ENCODE measurements around the gene PRKACA. TPM values are rescaled to one million over a fixed set of nuclear protein-coding genes. Genes with fewer than 3 reads are reported as not detected.
A peak's percentile ranks its signal among the peaks of the same experiment; 100 is the strongest.
"Not testable (repeated sequence)": the region's sequence is repeated elsewhere in the genome, so short reads cannot be mapped to it uniquely, and the experiment has no call there.

Gene PRKACA
- total RNA-seq, 2 experiments from 2014 or later = 54.3 to 56.0 TPM

DNA sequence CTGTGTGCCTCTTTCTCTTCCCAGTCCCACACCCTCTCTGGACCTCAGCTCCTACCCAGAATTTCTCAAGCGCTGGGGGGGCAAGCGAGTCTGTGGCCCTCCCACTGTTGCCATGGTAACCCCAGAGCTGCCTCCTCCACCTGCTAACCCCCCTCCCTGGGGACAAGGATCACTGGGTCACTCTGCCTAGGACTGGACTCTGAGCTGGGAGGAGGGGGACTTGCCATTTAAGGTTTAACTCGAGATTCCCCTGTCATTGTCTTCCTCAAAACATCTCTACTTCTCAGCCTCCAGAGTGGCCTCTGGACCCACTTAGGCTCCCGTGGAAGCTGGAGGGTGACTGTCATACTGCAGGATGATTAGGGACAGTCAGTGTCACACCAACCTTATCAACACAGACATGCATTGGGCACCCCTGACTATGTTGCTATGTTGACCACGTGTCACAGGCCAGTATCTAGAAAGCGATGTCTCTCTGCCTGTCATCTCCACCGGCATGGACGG, 57.9 kb downstream of the PRKACA start:
- Mint-ChIP-seq H3K9me3 (no peaks in the 10 kb centered on the region), H3K36me3 (no peaks in the 10 kb centered on the region), H3K27me3 (peaks cover 47% of the 10 kb centered on the region), H3K4me1 (peaks cover 17% of the 10 kb centered on the region), H3K27ac (no peak overlapping the region), H3K4me3 (no peak overlapping the region)
- no peak for DNase-seq

DNA sequence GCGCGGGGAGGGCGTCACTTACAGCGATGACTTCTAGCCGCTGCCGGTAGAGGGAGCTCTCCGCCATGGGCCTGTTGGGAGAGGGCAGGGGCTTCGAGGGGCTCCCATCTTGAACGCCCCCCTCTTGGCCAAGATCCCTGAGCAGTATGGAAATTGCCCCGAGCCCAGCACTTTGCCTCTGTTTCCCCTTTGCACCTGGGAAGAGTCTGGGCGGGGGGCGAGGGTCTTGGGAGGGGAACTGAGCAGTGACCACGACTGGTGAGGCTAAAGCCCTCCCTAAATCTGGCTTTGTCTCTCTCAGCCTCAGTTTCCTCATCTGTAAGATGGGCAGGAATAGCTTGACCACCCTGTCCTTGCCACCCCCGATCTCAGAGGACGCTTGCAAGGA, 58.5 kb downstream of the PRKACA start:
- H3K36me3 Mint-ChIP-seq = no peaks in the 10 kb centered on the region
- H3K4me3 Mint-ChIP-seq = peak overlapping the region; percentile 16
- H3K27me3 Mint-ChIP-seq = peaks cover 47% of the 10 kb centered on the region
- no peaks in the 10 kb centered on the region for H3K9me3 Mint-ChIP-seq
- H3K27ac Mint-ChIP-seq = no peak overlapping the region
- DNase-seq = peak; percentile 66
- peaks cover 17% of the 10 kb centered on the region for H3K4me1 Mint-ChIP-seq

DNA sequence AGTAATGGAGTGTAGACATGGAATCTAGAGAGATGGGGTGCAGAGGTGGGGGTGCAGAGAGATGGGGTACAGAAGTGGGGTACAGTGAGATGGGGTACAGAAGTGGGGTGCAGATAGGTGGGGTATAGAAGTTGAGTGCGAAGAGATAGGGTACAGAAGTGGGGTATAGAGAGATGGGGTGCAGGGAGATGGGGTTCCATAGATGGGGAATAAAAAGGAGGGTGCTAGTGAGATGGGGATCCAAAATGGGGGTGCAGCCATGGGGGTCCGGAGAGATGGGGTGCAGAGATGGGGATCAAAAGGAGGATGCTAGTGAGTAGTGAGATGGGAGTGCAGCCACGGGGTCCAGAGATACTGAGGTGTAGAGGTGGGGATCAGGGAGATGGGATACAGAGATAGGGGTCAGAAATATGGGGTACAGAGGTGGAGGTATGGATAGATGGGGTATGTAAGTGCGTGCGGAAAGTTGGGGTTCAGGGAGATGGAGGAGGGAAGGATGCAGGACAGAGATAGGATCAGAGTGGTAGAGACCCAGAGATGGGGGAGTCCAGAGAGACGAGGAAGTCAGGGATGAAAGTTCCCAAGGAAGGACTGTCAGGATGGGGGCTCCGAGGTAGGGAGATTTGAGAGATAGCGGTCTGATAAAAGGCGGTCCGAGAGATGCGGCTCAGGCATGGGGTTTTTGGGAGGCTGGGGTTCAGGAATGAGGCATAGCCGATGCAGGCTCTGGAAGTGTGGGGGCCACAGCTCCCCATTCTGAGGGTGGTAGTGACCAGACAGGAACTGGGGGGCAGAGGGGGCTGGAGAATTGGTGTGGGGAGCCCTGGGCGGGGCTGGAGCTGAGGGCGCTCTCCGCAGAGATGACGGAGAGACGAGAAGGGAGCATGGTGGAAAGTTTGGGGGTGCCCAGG, 59.1 kb downstream of the PRKACA start:
- peak overlapping the region; percentile 60 for H3K4me3 Mint-ChIP-seq

DNA sequence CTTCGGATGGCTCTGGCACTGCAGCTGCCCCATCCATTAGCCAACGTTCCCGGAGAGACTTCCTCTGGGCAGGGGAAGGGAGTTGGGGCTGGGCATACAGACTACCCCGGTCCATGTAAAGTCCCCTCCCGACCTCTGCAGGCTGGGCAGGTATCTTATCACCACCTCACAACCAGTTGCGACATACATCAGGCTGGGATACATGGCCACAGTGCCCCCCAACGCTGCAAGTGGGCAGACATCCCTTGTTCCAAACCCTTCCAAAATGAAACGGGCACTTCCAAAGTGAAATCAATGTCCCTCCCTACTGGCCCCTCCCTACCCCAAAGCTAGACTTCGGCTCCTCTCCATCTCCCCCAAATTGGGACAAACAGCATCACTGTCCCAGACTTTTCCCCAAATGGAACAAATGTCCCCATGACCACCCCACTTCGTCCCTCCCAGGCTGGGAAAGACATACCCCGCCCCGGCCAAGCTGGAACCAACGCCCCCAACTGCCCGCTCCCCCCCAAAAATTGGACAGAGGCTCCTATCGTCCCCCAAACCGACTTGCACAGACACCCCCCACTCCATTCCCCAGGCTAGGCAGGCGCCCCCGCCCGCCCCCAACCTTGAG, 60.7 kb downstream of the PRKACA start:
- H3K36me3 Mint-ChIP-seq = peaks cover 16% of the 10 kb centered on the region
- H3K9me3 Mint-ChIP-seq = peaks cover 1% of the 10 kb centered on the region
- H3K27me3 Mint-ChIP-seq = peaks cover 42% of the 10 kb centered on the region
- DNase-seq = no peak
- peaks cover 17% of the 10 kb centered on the region for H3K4me1 Mint-ChIP-seq
- H3K27ac Mint-ChIP-seq = no peak overlapping the region
- H3K4me3 Mint-ChIP-seq = no peak overlapping the region

More for the DNA sequence above, 59.1 kb downstream of the PRKACA start:
- peaks cover 17% of the 10 kb centered on the region for H3K4me1 Mint-ChIP-seq
- no peak overlapping the region for H3K27ac Mint-ChIP-seq
- H3K9me3 Mint-ChIP-seq = no peaks in the 10 kb centered on the region
- peaks cover 47% of the 10 kb centered on the region for H3K27me3 Mint-ChIP-seq
- no peak for DNase-seq
- H3K36me3 Mint-ChIP-seq = peaks cover 3% of the 10 kb centered on the region

DNA sequence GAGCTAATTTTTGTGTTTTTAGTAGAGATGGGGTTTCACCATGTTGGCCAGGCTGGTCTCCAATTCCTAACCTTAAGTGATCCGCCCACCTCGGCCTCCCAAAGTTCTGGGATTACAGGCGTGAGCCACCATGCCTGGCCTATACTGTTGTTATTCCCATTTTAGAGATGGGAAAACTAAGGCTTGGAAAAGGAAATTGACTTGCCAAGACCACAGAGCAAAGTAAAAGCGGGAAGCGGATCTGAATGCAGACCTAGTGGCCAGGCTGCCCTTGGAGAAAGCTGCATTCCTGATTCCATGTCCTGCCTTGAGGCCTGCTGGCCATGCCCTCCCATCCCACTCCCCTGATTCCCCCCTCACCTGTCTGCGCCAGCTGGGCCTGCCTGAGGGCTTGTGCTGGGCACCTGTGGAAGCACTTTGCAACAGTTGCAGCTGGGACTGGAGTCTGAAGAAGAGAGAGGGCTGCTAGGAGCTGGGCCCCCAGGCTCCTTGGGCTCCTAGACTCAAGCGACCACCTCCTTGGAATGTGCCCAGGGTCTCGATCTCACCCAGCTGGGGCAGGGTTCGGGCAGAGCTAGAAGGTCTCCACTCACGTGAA, 61.4 kb downstream of the PRKACA start:
- DNase-seq = no peak
- H3K4me3 Mint-ChIP-seq = no peak overlapping the region
- peaks cover 39% of the 10 kb centered on the region for H3K27me3 Mint-ChIP-seq
- peaks cover 17% of the 10 kb centered on the region for H3K4me1 Mint-ChIP-seq
- H3K27ac Mint-ChIP-seq = no peak overlapping the region
- H3K36me3 Mint-ChIP-seq = peaks cover 20% of the 10 kb centered on the region
- peaks cover 1% of the 10 kb centered on the region for H3K9me3 Mint-ChIP-seq

DNA sequence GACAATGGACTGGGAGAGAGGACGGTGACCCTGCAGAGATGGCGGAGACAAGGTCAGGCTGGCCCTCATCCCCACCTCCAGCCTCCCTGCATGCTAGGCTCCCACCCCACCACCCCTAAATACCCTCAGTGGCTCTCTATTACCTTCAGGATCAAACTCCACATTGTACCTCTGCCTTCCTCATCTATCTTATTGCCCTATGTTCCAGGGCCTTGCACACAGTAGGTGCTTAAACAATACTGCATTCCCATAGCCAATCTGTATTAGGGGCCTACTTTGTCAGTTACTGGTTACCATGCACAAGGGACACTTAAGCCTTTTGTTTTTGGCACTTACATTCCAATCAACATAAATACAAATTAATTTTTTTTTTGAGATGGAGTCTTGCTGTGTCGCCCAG, 62.2 kb downstream of the PRKACA start:
- DNase-seq = no peak
- Mint-ChIP-seq H3K27me3 (peaks cover 33% of the 10 kb centered on the region), H3K9me3 (peaks cover 1% of the 10 kb centered on the region)

DNA sequence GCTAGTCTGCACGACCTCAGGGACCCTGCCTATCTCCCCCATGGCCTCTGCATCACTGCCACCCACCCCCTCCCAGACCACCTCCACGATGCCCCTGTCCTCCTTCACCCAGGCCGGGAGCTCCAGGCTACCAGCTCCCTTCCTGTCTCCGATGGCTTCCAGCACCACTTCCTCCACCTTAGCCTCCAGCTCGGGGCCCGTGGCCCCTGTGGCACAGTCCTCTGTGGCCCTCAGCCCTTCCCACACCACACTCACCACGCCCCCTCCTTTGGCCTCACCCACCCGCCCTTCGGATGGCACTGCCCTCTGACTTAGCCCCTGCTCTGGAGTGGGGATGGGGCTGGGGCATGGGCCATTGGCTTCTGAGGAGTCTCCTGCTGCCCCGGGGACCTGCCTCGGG, 62.8 kb downstream of the PRKACA start:
- Mint-ChIP-seq H3K4me3 (no peak overlapping the region), H3K9me3 (peaks cover 1% of the 10 kb centered on the region), H3K27me3 (peaks cover 31% of the 10 kb centered on the region), H3K4me1 (peaks cover 16% of the 10 kb centered on the region), H3K36me3 (peaks cover 26% of the 10 kb centered on the region), H3K27ac (no peak overlapping the region)
- no peak for DNase-seq

More for the DNA sequence above, 62.2 kb downstream of the PRKACA start:
- no peak overlapping the region for H3K4me3 Mint-ChIP-seq
- peaks cover 17% of the 10 kb centered on the region for H3K4me1 Mint-ChIP-seq
- no peak overlapping the region for H3K27ac Mint-ChIP-seq
- peaks cover 21% of the 10 kb centered on the region for H3K36me3 Mint-ChIP-seq

DNA sequence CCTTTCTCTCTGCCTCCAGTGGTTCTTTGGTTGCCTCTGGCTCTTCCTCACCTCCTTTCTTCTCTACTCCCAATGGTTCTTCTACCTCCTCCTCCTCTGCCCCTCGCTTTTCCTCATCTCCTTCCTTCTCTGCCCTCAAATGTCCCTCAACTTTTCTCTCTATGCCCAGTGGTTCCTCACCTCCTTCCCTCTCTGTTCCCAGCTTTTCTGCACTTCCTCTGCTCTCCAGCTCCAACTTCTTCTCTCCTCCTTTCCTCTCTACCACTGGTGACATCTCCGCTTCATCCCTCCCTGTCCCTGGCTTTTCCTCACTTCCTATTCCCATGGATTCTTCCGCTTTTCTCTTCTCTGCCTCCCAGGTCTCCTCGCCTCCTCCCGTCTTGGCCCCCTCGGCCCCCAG, 63.5 kb downstream of the PRKACA start:
- Mint-ChIP-seq H3K4me3 (no peak overlapping the region), H3K27me3 (peaks cover 25% of the 10 kb centered on the region), H3K27ac (no peak overlapping the region), H3K36me3 (peaks cover 26% of the 10 kb centered on the region), H3K9me3 (peaks cover 1% of the 10 kb centered on the region), H3K4me1 (peaks cover 15% of the 10 kb centered on the region)
- DNase-seq = no peak

DNA sequence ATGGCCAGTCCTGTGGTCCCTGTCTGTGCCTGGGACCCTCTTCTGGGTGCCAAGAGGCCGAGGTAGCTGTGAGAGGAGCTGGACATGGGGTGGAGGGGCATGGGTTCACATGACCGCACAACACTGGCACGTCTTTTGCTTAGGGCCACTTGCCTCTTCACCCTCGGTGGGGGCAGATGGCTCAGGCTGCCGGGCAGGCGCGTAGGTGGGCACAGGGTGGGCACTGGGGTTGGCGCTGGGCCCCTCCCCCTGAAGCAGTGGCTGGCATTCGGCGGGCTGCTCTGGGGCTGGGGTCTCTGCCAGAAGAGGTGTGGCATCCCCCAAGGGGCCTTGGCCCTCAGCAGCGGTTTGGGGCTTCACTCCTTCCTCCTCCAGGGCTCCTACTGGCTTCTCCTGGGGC, 64.1 kb downstream of the PRKACA start:
- H3K9me3 Mint-ChIP-seq = peaks cover 2% of the 10 kb centered on the region
- H3K36me3 Mint-ChIP-seq = peaks cover 30% of the 10 kb centered on the region
- no peak overlapping the region for H3K27ac Mint-ChIP-seq
- no peak overlapping the region for H3K4me3 Mint-ChIP-seq
- H3K4me1 Mint-ChIP-seq = peaks cover 12% of the 10 kb centered on the region
- DNase-seq = no peak
- peaks cover 19% of the 10 kb centered on the region for H3K27me3 Mint-ChIP-seq

DNA sequence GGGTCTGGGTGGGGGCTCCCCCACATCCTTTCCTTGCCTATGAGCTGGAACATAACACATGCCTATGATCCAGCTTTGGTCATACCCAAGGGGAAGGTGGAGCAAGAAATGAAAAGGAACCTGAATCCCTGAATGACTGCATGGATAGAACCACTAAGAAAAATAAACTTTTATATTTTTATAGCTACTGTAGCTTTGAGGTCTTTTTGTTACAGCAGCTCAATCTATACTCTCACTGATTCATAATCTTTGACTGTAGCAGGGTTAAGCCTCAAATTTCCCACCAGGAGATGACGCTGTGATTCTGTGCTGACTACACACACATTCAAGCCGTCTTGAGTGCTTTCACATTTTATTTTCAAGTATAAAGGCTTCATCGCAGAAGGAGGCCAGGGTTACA, 64.5 kb downstream of the PRKACA start:
- DNase-seq = no peak
- Mint-ChIP-seq H3K27me3 (peaks cover 14% of the 10 kb centered on the region), H3K36me3 (peaks cover 35% of the 10 kb centered on the region), H3K4me3 (no peak overlapping the region), H3K4me1 (peaks cover 9% of the 10 kb centered on the region), H3K27ac (no peak overlapping the region), H3K9me3 (peaks cover 3% of the 10 kb centered on the region)

DNA sequence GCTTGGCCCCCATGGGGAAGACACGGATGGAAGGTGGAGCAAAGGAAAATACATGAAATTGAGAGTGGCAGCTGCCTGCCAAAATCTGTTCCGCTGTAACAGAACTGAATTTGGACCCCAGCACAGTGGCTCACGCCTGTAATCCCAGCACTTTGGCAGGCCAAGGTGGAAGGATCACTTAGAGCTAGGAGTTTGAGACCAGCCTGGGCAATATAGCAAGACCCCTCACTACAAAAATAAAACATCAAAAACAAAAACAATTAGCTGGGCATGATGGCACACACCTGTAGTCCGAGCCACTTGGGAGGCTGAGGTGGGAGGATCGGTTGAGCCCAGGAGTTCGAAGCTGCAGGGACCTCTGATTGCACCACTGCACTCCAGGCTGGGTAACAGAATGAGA, 65.1 kb downstream of the PRKACA start:
- H3K27me3 Mint-ChIP-seq = peaks cover 8% of the 10 kb centered on the region
- peaks cover 40% of the 10 kb centered on the region for H3K36me3 Mint-ChIP-seq
- H3K9me3 Mint-ChIP-seq = peaks cover 3% of the 10 kb centered on the region
- no peak overlapping the region for H3K4me3 Mint-ChIP-seq
- peaks cover 4% of the 10 kb centered on the region for H3K4me1 Mint-ChIP-seq
- DNase-seq = no peak
- no peak overlapping the region for H3K27ac Mint-ChIP-seq

DNA sequence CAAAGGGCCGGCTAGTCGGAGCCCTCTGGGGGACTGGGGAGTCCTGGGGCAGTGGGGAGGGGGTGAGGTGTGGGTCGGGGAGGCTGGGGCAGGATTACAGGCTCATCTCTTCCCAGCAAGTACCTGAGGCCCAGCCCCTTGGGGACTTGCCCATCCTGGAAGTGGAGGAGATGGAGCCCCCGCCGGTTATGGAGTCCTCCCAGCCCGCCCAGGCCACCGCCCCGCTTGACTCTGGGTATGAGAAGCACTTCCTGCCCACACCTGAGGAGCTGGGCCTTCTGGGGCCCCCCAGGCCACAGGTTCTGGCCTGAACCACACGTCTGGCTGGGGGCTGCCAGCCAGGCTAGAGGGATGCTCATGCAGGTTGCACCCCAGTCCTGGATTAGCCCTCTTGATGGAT, 65.6 kb downstream of the PRKACA start:
- H3K9me3 Mint-ChIP-seq = peaks cover 3% of the 10 kb centered on the region
- no peak overlapping the region for H3K4me3 Mint-ChIP-seq
- peaks cover 4% of the 10 kb centered on the region for H3K4me1 Mint-ChIP-seq
- H3K27ac Mint-ChIP-seq = no peak overlapping the region
- no peak for DNase-seq
- peaks cover 5% of the 10 kb centered on the region for H3K27me3 Mint-ChIP-seq
- H3K36me3 Mint-ChIP-seq = peaks cover 44% of the 10 kb centered on the region

DNA sequence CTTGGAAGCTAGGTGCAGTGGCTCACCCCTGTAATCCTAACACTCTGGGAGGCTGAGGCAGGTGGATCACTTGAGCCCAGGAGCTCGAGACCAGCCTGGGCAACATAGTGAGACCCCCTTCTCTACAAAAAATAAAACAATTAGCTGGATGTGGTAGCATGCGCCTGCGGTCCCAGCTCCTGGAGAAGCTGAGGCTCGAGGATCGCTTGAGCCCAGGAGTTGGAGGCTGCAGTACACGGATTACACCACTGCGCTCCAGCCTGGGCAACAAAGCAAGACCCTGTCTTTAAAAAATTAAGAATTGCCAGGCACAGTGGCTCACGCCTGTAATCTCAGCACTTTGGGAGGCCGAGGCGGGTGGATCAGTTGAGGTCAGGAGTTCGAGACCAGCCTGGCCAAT, 66.6 kb downstream of the PRKACA start:
- H3K9me3 Mint-ChIP-seq, H3K27ac Mint-ChIP-seq, H3K27me3 Mint-ChIP-seq, DNase-seq, H3K4me1 Mint-ChIP-seq, H3K4me3 Mint-ChIP-seq: not testable (repeated sequence)
- peaks cover 52% of the 10 kb centered on the region for H3K36me3 Mint-ChIP-seq

DNA sequence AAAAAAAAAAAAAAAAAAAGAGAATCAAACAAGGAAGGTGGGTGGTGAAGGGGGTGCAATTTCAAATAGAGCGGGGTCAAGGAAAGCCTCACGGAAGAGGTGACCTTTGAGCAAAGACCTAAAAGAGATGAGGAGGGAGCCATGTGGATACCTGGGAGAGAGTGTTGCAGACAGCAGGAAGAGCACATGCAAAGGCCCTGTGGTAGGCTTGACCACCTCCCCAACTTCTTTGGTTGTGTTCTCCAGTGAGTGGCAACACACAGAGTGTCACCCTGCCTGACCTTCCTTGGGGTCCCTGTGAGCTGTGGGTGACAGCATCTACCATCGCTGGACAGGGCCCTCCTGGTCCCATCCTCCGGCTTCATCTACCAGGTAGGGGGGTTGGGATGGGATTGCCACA, 67.0 kb downstream of the PRKACA start:
- H3K4me1 Mint-ChIP-seq = peaks cover 6% of the 10 kb centered on the region
- H3K36me3 Mint-ChIP-seq = peaks cover 54% of the 10 kb centered on the region
- no peaks in the 10 kb centered on the region for H3K27me3 Mint-ChIP-seq
- H3K4me3 Mint-ChIP-seq = no peak overlapping the region
- H3K27ac Mint-ChIP-seq = no peak overlapping the region
- H3K9me3 Mint-ChIP-seq = peaks cover 3% of the 10 kb centered on the region
- DNase-seq = no peak

DNA sequence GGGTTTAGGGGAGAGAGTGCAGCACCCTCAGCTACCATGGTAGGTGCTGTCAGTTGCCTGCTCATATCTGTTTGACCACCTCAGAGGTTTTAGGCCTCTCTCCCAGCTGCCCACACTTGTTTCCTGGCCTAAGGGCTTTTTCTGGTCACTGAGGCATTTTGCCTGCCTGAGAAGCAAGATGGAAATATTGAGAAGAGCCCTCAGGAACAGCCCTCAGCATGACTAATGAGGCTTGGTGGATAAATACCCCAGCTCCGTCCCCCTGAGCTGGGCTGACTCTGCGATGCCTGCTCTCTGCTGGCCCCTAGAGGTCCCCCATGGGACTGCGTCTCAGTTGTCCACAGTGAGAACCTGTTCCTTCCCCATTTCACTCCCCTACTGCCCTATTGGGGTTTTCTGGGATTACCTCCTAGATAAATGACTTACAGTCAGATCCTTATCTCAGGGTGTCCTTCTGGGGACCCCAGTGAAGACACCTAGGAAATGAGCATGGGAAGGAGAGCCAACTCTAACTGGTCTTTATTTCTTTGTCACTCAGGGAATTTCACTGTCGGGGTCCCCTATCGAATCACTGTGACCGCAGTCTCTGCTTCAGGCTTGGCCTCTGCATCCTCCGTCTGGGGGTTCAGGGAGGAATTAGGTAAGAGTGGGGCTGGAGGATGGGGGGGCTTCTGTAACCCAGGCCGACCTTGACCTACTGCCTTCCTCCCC, 69.0 kb downstream of the PRKACA start:
- peak; percentile 74 for DNase-seq
- H3K36me3 Mint-ChIP-seq = peaks cover 51% of the 10 kb centered on the region
- H3K9me3 Mint-ChIP-seq = peaks cover 3% of the 10 kb centered on the region
- peaks cover 6% of the 10 kb centered on the region for H3K4me1 Mint-ChIP-seq
- no peak overlapping the region for H3K4me3 Mint-ChIP-seq
- H3K27ac Mint-ChIP-seq = no peak overlapping the region
- no peaks in the 10 kb centered on the region for H3K27me3 Mint-ChIP-seq

All from activated naive CD8-positive, alpha-beta T cell treated with anti-CD3 and anti-CD28 coated beads for 36 hours (primary cell).